Activated T-cell treated with anti-CD3 and anti-CD28 coated beads for 48 hours (primary cell): ENCODE data around the gene GALC.
"Not testable (repeated sequence)": the region's sequence is repeated elsewhere in the genome, so short reads cannot be mapped to it uniquely, and the experiment has no call there.

Experiments
- DNase-seq: peaks from one replicate; pipeline ENCODE4 v3.0.0-alpha.2; 2020; ENCODE audit warnings: low read depth

Gene GALC

GRCh38 chr14:87992718-87993628 lies at the start of gene GALC:
Gene GALC (minus strand): TSS chr14:87993182. CDS start chr14:87993164, 18 bp downstream.
- DNase-seq = peak; percentile 94

GRCh38 chr14:88040146-88040545 lies 47.2 kb upstream of the GALC start:
- DNase-seq = no peak

- DNase-seq = no peak
Observed at GRCh38 chr14:88039197-88039596, 46.2 kb upstream of the GALC start.

GRCh38 chr14:88037325-88037724 lies 44.3 kb upstream of the GALC start:
- DNase-seq = no peak

- no peak for DNase-seq
Observed at GRCh38 chr14:88036422-88036821, 43.4 kb upstream of the GALC start.

- DNase-seq = no peak
Observed at GRCh38 chr14:88034076-88034475, 41.1 kb upstream of the GALC start.

GRCh38 chr14:88032373-88032772 lies 39.4 kb upstream of the GALC start:
- DNase-seq = no peak

- no peak for DNase-seq
Observed at GRCh38 chr14:88030892-88031291, 37.9 kb upstream of the GALC start.

- no peak for DNase-seq
Observed at GRCh38 chr14:88030079-88030478, 37.1 kb upstream of the GALC start.

- no peak for DNase-seq
Observed at GRCh38 chr14:88029500-88029899, 36.5 kb upstream of the GALC start.

- DNase-seq = no peak
Observed at GRCh38 chr14:88026890-88027289, 33.9 kb upstream of the GALC start.

GRCh38 chr14:88025313-88025712 lies 32.3 kb upstream of the GALC start:
- no peak for DNase-seq

GRCh38 chr14:88024252-88025086 lies 31.5 kb upstream of the GALC start:
- not testable (repeated sequence) for DNase-seq

- no peak for DNase-seq
Observed at GRCh38 chr14:88023658-88024187, 30.7 kb upstream of the GALC start.

GRCh38 chr14:88017535-88017934 lies 24.6 kb upstream of the GALC start:
- DNase-seq = no peak

GRCh38 chr14:88016768-88017167 lies 23.8 kb upstream of the GALC start:
- DNase-seq = no peak

GRCh38 chr14:88013750-88014349 lies 20.9 kb upstream of the GALC start:
- no peak for DNase-seq

GRCh38 chr14:88012495-88012894 lies 19.5 kb upstream of the GALC start:
- no peak for DNase-seq

GRCh38 chr14:88010331-88010730 lies 17.3 kb upstream of the GALC start:
- no peak for DNase-seq

GRCh38 chr14:88009486-88009885 lies 16.5 kb upstream of the GALC start:
- no peak for DNase-seq

- DNase-seq = no peak
Observed at GRCh38 chr14:88008039-88008742, 15.2 kb upstream of the GALC start.

- no peak for DNase-seq
Observed at GRCh38 chr14:88007608-88008007, 14.6 kb upstream of the GALC start.
